Activated CD8-positive, alpha-beta memory T cell treated with anti-CD3 and anti-CD28 coated beads, Interleukin-2, amount 10 ng/mL, durations not matched to agents 7 days and 5 days (primary cell): ENCODE measurements around the gene SLC13A1. TPM values are rescaled to one million over a fixed set of nuclear protein-coding genes. Genes with fewer than 3 reads are reported as not detected.
"Not testable (repeated sequence)": the region's sequence is repeated elsewhere in the genome, so short reads cannot be mapped to it uniquely, and the experiment has no call there.

Experiments
- ATAC-seq: fragments of 150-1000 bp; cut with Tn5 transposase; one replicate; pipeline ENCODE4 v1.10.0; 2021; ENCODE audit warnings: moderate library complexity
- CTCF ChIA-PET: fragments of 350-600 bp; sonication (Branson Sonifier 250); formaldehyde crosslinking; loops from one replicate; lab custom pipeline; 2021; ENCODE audit warnings: antibody characterized with exemption; lab: Charles Lee
- DNase-seq: peaks from one replicate; pipeline ENCODE4 v3.0.0-alpha.2; 2020
- H3K27ac Mint-ChIP-seq: one replicate; pipeline ENCODE4 v1.8.0; 2021; ENCODE audit warnings: mild to moderate bottlenecking, mixed read lengths
- H3K27me3 Mint-ChIP-seq: one replicate; pipeline ENCODE4 v1.8.0; 2021; ENCODE audit warnings: mixed read lengths
- H3K36me3 Mint-ChIP-seq: one replicate; pipeline ENCODE4 v1.8.0; 2021; ENCODE audit warnings: mild to moderate bottlenecking, mixed read lengths
- H3K4me1 Mint-ChIP-seq: one replicate; pipeline ENCODE4 v1.8.0; 2021; ENCODE audit warnings: mixed read lengths
- H3K4me3 Mint-ChIP-seq: one replicate; pipeline ENCODE4 v1.8.0; 2021; ENCODE audit warnings: mild to moderate bottlenecking, moderate library complexity, mixed read lengths
- H3K9me3 Mint-ChIP-seq: one replicate; pipeline ENCODE4 v1.8.0; 2022; ENCODE audit warnings: low read depth, mixed read lengths
- total RNA-seq, 2 experiments: library from RNA; stranded (reverse); gene quantifications; one replicate each; pipeline ENCODE4 v1.2.3, GENCODE V29; 2021

The SLC13A1 gene, protein sequence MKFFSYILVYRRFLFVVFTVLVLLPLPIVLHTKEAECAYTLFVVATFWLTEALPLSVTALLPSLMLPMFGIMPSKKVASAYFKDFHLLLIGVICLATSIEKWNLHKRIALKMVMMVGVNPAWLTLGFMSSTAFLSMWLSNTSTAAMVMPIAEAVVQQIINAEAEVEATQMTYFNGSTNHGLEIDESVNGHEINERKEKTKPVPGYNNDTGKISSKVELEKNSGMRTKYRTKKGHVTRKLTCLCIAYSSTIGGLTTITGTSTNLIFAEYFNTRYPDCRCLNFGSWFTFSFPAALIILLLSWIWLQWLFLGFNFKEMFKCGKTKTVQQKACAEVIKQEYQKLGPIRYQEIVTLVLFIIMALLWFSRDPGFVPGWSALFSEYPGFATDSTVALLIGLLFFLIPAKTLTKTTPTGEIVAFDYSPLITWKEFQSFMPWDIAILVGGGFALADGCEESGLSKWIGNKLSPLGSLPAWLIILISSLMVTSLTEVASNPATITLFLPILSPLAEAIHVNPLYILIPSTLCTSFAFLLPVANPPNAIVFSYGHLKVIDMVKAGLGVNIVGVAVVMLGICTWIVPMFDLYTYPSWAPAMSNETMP
- total RNA-seq = not detected

- H3K4me3 Mint-ChIP-seq = no peak within 1 kb of the TSS
- no peaks in the 10 kb centered on the region for H3K4me1 Mint-ChIP-seq
- CTCF ChIA-PET = no interaction called here
- no peaks in the 10 kb centered on the region for H3K9me3 Mint-ChIP-seq
- no peaks in the 10 kb centered on the region for H3K36me3 Mint-ChIP-seq
- DNase-seq (no peak), ATAC-seq (no peak)
- H3K27me3 Mint-ChIP-seq = no peaks in the 10 kb centered on the region
- H3K27ac Mint-ChIP-seq = no peak within 1 kb of the TSS
Observed at GRCh38 chr7:123199883-123200282, at the start of gene SLC13A1. Gene SLC13A1 (minus strand): TSS chr7:123199969. CDS start chr7:123199946, 23 bp downstream.

DNA sequence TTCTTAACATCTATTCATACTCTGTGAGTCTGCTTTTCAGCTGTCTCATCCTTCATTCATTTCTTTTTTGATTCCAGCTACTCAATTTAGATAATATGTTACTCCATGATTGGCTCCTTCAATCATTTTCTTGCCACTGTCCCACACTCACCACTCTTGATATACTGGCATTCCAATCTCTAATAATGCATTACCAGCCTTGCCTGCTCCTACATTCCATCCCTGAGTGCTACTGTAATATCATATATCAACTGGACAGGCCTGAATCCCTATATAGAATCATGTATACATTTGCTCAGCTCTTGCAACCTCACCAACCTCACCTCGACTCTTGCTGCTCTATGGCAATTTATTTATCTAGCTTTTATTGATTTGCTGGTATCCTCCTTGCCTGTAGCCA lies 45.0 kb upstream of the SLC13A1 start:
- peaks cover 2% of the 10 kb centered on the region for H3K9me3 Mint-ChIP-seq
- H3K36me3 Mint-ChIP-seq = no peaks in the 10 kb centered on the region
- DNase-seq (no peak), ATAC-seq (no peak)
- H3K27ac Mint-ChIP-seq = no peak overlapping the region
- H3K27me3 Mint-ChIP-seq = no peaks in the 10 kb centered on the region
- CTCF ChIA-PET = no interaction called here
- H3K4me3 Mint-ChIP-seq = no peak overlapping the region
- H3K4me1 Mint-ChIP-seq = no peaks in the 10 kb centered on the region

DNA sequence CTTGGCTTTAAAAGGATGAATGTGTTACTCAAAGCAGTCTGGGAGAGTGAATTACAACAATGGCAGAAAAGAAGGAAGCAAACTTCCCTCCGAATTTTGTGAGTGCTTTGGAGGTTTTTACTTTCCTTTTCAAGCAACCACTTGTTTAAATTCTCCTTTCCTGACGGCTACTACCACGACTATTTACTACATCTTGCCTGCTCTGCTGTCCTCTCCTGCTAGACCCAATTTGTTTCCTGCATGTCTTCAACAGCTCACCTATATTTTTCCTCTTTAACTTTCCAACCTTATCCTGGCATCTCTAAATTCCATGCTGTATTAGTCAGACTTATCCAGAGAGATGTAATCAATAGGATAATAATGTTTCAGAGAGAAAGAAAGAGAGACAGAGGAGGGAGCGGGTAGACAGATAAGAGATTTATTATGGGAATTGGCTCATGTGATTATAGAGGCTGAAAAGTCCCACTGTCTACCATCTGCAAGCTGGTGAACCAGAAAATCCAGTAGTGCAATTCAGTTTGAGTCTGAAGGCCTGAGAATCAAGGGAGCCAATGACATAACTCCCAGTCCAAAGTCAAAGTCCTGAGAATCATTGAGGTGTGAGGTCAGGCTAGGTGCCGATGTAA lies 42.8 kb upstream of the SLC13A1 start:
- no peaks in the 10 kb centered on the region for H3K4me1 Mint-ChIP-seq
- no peak for ATAC-seq
- H3K36me3 Mint-ChIP-seq = no peaks in the 10 kb centered on the region
- CTCF ChIA-PET = no interaction called here
- no peak overlapping the region for H3K27ac Mint-ChIP-seq
- H3K27me3 Mint-ChIP-seq = no peaks in the 10 kb centered on the region
- no peak overlapping the region for H3K4me3 Mint-ChIP-seq
- no peak for DNase-seq
- peaks cover 2% of the 10 kb centered on the region for H3K9me3 Mint-ChIP-seq

- no peak for ATAC-seq
- CTCF ChIA-PET = no interaction called here
- H3K27ac Mint-ChIP-seq = no peak overlapping the region
Observed at GRCh38 chr7:123241809-123242208, 42.0 kb upstream of the SLC13A1 start.

GRCh38 chr7:123231021-123232000 lies 31.5 kb upstream of the SLC13A1 start:
- no peak overlapping the region for H3K4me3 Mint-ChIP-seq
- H3K36me3 Mint-ChIP-seq = no peaks in the 10 kb centered on the region
- CTCF ChIA-PET = no interaction called here

More at GRCh38 chr7:123241809-123242208, 42.0 kb upstream of the SLC13A1 start:
- no peaks in the 10 kb centered on the region for H3K36me3 Mint-ChIP-seq
- DNase-seq = no peak
- peaks cover 2% of the 10 kb centered on the region for H3K9me3 Mint-ChIP-seq
- no peaks in the 10 kb centered on the region for H3K4me1 Mint-ChIP-seq
- no peaks in the 10 kb centered on the region for H3K27me3 Mint-ChIP-seq
- H3K4me3 Mint-ChIP-seq = no peak overlapping the region

GRCh38 chr7:123230603-123231002 lies 30.8 kb upstream of the SLC13A1 start:
- CTCF ChIA-PET = no interaction called here
- H3K27me3 Mint-ChIP-seq = no peaks in the 10 kb centered on the region
- no peak for ATAC-seq
- H3K27ac Mint-ChIP-seq = no peak overlapping the region
- DNase-seq = no peak
- no peaks in the 10 kb centered on the region for H3K9me3 Mint-ChIP-seq
- no peak overlapping the region for H3K4me3 Mint-ChIP-seq
- no peaks in the 10 kb centered on the region for H3K36me3 Mint-ChIP-seq
- no peaks in the 10 kb centered on the region for H3K4me1 Mint-ChIP-seq

More at GRCh38 chr7:123231021-123232000, 31.5 kb upstream of the SLC13A1 start:
- DNase-seq (no peak), ATAC-seq (no peak)
- H3K9me3 Mint-ChIP-seq = no peaks in the 10 kb centered on the region
- no peaks in the 10 kb centered on the region for H3K4me1 Mint-ChIP-seq
- H3K27me3 Mint-ChIP-seq = no peaks in the 10 kb centered on the region
- no peak overlapping the region for H3K27ac Mint-ChIP-seq

GRCh38 chr7:123230147-123230546 lies 30.4 kb upstream of the SLC13A1 start:
- no peak overlapping the region for H3K27ac Mint-ChIP-seq
- no peaks in the 10 kb centered on the region for H3K9me3 Mint-ChIP-seq
- CTCF ChIA-PET = no interaction called here
- H3K36me3 Mint-ChIP-seq = no peaks in the 10 kb centered on the region
- no peak for DNase-seq
- H3K4me3 Mint-ChIP-seq = no peak overlapping the region
- no peaks in the 10 kb centered on the region for H3K27me3 Mint-ChIP-seq
- ATAC-seq = no peak
- no peaks in the 10 kb centered on the region for H3K4me1 Mint-ChIP-seq

DNA sequence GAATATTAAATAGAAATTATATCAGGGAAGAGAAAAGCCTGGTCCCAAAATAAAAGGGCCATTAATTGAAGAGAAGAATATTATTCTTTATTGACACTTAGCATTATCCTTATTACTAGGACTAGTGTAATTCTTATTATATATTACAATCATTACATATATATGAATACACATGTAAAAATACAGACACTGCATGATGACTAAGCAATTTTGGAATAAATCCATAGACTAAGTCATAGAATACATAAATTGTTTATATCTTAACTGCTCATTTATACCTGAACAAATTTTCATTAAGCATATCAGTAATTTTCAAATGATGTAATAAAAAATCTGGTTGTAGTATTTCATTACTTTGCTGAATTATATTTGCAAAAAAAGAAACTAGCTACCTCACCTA lies 29.7 kb upstream of the SLC13A1 start:
- H3K36me3 Mint-ChIP-seq = no peaks in the 10 kb centered on the region
- CTCF ChIA-PET = no interaction called here
- H3K27ac Mint-ChIP-seq = no peak overlapping the region
- H3K9me3 Mint-ChIP-seq = no peaks in the 10 kb centered on the region
- DNase-seq = no peak
- no peaks in the 10 kb centered on the region for H3K4me1 Mint-ChIP-seq
- no peaks in the 10 kb centered on the region for H3K27me3 Mint-ChIP-seq
- no peak overlapping the region for H3K4me3 Mint-ChIP-seq
- no peak for ATAC-seq

GRCh38 chr7:123227666-123228065 lies 27.9 kb upstream of the SLC13A1 start:
- H3K27me3 Mint-ChIP-seq, H3K36me3 Mint-ChIP-seq, CTCF ChIA-PET, DNase-seq, H3K4me3 Mint-ChIP-seq, ATAC-seq, H3K9me3 Mint-ChIP-seq, H3K4me1 Mint-ChIP-seq, H3K27ac Mint-ChIP-seq: not testable (repeated sequence)

- Mint-ChIP-seq H3K27me3 (no peaks in the 10 kb centered on the region), H3K27ac (no peak overlapping the region), H3K4me3 (no peak overlapping the region), H3K9me3 (no peaks in the 10 kb centered on the region), H3K4me1 (no peaks in the 10 kb centered on the region), H3K36me3 (no peaks in the 10 kb centered on the region)
- CTCF ChIA-PET = no interaction called here
- no peak for DNase-seq
- no peak for ATAC-seq
Observed at GRCh38 chr7:123220396-123220795, 20.6 kb upstream of the SLC13A1 start.

GRCh38 chr7:123218866-123219265 lies 19.1 kb upstream of the SLC13A1 start:
- CTCF ChIA-PET = no interaction called here
- DNase-seq = no peak
- Mint-ChIP-seq H3K9me3 (peaks cover 7% of the 10 kb centered on the region), H3K27me3 (no peaks in the 10 kb centered on the region), H3K36me3 (no peaks in the 10 kb centered on the region), H3K4me3 (no peak overlapping the region), H3K27ac (no peak overlapping the region), H3K4me1 (no peaks in the 10 kb centered on the region)
- ATAC-seq = no peak

- H3K9me3 Mint-ChIP-seq = peaks cover 7% of the 10 kb centered on the region
- H3K27ac Mint-ChIP-seq = no peak overlapping the region
- no peaks in the 10 kb centered on the region for H3K36me3 Mint-ChIP-seq
- CTCF ChIA-PET = no interaction called here
- no peak overlapping the region for H3K4me3 Mint-ChIP-seq
- DNase-seq (no peak), ATAC-seq (no peak)
- H3K27me3 Mint-ChIP-seq = no peaks in the 10 kb centered on the region
- H3K4me1 Mint-ChIP-seq = no peaks in the 10 kb centered on the region
Observed at GRCh38 chr7:123216825-123217224, 17.1 kb upstream of the SLC13A1 start.

DNA sequence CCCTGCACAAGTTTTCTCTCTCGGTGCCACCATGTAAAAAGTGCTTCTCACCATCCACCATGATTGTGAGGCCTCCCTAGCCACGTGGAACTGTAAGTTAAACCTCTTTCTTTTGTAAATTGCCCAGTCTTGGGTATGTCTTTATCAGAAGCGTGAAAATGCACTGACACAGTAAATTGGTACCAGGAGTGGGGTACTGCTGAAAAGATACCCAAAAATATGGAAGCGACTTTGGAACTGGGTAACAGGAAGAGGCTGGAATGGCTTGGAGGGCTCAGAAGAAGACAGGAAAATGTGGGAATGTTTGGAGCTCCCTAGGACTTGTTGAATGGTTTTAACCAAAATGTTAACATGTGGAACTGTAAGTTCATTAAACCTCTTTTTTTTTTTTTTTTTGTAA lies 15.6 kb upstream of the SLC13A1 start:
- Mint-ChIP-seq H3K9me3 (peaks cover 7% of the 10 kb centered on the region), H3K27ac (no peak overlapping the region), H3K36me3 (no peaks in the 10 kb centered on the region), H3K4me3 (no peak overlapping the region), H3K27me3 (no peaks in the 10 kb centered on the region), H3K4me1 (no peaks in the 10 kb centered on the region)
- ATAC-seq (no peak), DNase-seq (no peak)
- CTCF ChIA-PET = no interaction called here
